HG02678 (cell line): ENCODE results near the gene SYPL1.
A peak's percentile ranks its signal among the peaks of the same experiment; 100 is the strongest.

Source experiments
- ATAC-seq: cut with Tn5 transposase; IDR thresholded peaks from one replicate; pipeline ENCODE4 v1.9.1; 2021; ENCODE audit warnings: mild to moderate bottlenecking, moderate library complexity; ENCODE audit not compliant: unreplicated experiment

Gene SYPL1

DNA sequence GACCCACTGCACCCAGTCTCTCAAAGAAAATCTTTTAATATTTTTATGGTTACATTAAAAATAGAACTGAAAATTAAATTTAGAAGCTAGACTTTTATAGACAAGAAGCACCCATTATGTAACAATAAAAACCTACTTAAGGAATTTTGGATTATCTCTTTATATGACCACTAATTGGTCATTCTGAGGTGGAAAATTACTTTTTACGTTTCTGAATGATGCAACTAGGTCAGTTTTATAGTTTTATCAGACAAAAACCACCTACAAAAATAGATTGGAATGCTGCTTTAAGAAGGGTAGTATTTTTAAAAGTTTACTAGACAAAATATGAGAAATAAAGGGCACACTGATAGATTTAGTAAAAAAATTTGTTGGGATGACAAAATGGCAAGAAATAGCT is 16.5 kb downstream of the SYPL1 start:
- no peak for ATAC-seq

DNA sequence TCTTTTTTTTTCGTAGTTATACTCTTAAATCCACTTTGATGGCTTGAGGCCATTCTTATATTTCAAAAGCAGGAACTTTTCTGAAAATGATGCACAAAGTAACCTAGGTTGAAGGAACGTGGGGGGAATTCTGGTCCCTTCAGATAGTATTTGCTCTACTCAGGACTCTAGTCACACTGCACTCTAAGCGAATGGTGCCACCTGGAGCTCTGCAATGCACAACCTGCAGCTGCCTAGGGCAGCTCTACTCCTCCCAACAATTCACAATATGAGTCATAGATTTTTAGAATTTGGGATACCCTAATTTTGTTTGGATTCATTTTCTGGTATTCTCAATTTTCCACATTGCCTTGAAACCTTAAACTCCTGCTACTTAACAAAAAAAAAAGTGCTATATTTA is 17.3 kb downstream of the SYPL1 start:
- ATAC-seq = no peak

DNA sequence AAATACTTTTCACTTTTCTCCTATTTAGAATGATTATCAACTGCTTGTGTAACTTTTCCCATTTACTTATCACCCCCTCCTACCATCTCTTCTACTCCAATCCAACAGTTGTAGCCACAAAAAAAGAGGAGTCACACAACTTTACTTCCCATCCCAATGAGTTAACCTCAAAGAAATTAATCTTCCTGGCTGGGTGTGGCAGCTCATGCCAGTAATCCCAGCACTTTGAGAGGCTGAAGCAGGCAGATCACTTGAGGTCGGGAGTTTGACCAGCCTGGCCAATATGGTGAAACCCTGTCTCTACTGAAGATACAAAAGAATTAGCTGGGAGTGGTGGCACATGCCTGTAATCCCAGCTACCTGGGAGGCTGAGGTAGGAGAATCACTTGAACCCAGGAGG is 19.9 kb downstream of the SYPL1 start:
- no peak for ATAC-seq

GRCh38 chr7:106089647-106090046 is 22.5 kb downstream of the SYPL1 start:
- peak; percentile 97 for ATAC-seq

- ATAC-seq = no peak
Measured at GRCh38 chr7:106088014-106088413, 24.1 kb downstream of the SYPL1 start.

- no peak for ATAC-seq
Measured at GRCh38 chr7:106086062-106086461, 26.1 kb downstream of the SYPL1 start.

DNA sequence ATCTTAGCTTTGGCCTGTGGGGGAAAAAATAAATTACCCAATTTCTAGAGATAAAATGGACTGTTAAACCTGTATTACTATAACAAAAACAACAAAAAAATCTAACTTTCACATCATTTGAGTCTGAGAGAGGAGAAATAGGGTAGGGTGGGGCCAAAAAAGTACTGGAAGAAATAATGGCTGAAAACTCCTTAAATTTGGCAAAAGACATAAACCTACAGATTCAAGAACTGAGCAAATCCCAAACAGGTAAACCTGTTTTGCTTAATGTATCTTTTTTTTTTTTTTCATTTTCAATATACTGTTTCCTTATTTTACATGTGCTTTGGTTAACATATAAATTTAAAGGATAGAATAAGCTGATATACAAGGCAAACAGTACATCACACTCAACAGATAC is 27.1 kb downstream of the SYPL1 start:
- ATAC-seq = no peak

DNA sequence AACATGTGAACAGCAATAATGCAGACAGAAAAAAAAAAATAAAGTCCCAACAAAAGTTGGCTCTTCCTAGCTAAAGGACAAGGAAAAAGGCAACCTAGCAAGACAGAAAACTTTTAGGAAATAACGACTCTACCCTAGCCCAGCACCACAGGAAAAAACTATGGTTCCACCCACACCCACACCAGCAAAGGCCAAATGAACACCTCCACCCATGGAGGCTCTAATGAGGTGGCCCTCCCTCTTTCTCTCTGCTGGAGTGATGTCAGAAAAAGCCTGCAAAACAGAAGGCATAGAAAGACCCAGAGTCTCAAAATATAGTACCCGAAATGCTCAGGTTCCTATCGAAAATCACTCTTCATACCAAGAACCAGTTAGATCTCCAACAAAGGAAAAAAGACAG is 28.4 kb downstream of the SYPL1 start:
- no peak for ATAC-seq

DNA sequence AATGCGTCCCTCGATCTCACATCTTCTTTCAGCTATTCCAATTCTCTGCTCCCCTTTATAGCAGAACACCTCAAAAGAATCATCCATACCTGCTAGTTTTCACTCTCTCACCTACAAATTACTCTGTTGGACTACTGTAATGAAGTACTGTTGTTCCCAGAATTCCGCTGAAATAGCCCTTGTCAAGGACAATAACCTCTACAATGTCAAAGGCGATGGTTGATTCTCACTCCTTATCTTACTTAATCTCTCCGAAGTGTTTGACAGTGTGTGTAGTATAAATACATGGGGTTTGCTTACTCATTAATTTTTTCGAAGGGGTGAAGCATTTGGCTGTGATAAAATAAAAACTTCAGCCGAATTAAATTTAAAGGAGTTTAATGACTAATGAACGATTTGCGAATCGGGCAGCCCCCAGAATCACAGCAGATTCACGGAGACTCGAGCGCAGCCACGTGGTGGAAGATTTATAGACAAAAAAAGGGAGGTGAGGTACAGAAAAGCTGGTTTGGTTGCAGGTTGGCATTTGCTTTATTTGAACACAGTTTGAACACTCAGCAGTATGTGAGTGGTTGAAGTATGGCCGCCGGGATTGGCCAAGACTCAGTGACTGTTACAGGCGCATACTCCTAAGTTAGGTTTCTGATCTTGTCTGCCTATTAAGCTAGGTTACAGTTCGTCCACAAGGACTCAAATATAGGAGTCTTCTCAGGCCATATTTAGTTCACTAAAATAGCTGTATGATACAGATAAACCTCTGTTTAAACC is 29.8 kb downstream of the SYPL1 start:
- no peak for ATAC-seq

GRCh38 chr7:106080300-106080987 is 31.7 kb downstream of the SYPL1 start:
- ATAC-seq = no peak

DNA sequence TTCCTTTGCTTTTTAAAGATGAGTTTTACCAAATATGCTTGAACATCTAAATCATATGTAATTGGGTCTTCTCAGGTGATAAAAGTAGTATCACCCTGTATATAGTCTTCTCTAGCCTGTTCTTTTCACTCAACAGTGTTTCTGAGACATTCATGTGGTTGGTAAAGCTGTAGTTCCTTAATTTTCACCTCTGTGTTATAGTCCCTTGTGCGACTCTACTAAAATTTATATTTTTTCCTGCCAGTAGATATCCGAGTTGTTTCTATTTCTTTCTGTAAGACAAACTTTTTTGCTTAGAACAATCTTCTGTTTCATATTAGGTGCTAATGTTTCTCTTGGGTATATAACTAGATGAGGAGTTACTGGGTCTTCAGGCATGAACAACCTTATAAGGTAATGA is 35.6 kb downstream of the SYPL1 start:
- no peak for ATAC-seq

DNA sequence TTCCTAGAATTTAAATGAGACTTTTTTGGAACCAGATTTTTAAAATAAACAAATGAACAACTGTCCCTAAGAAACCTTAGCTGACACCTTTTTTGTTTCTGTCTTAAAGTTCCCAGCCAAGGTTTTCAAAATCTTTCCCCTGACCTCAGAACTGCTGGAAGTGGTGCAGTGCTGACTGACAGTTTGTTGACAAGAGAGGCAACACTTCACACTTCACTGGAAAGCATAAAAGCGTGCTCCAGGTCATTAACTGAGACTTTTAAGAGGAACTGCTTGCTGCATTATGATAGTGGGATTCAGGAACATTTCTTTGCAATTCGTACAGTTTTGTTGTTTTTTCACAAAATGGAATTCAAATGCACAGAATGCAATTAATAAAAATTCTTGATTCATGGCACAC is 36.2 kb downstream of the SYPL1 start:
- ATAC-seq = no peak

- ATAC-seq = no peak
Measured at GRCh38 chr7:106074257-106074656, 37.9 kb downstream of the SYPL1 start.

GRCh38 chr7:106073701-106074100 is 38.4 kb downstream of the SYPL1 start:
- no peak for ATAC-seq

DNA sequence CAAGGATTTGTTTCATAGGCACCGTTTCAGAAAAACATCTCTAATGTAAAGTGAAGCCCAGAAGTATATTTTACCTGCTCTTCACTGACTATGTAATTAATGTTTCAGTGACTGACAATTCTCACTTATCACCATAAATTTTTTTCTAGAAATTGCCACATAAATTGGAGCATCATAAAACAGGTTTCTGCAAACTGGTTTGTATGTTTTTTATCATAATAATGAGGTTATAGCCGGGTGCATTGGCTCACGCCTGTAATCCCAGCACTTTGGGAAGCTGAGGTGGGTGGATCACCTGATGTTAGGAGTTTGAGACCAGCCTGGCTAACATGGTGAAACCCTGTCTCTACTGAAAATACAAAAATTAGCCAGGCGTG is 39.4 kb downstream of the SYPL1 start:
- ATAC-seq = no peak

GRCh38 chr7:106071999-106072714 is 40.0 kb downstream of the SYPL1 start:
- ATAC-seq = no peak

DNA sequence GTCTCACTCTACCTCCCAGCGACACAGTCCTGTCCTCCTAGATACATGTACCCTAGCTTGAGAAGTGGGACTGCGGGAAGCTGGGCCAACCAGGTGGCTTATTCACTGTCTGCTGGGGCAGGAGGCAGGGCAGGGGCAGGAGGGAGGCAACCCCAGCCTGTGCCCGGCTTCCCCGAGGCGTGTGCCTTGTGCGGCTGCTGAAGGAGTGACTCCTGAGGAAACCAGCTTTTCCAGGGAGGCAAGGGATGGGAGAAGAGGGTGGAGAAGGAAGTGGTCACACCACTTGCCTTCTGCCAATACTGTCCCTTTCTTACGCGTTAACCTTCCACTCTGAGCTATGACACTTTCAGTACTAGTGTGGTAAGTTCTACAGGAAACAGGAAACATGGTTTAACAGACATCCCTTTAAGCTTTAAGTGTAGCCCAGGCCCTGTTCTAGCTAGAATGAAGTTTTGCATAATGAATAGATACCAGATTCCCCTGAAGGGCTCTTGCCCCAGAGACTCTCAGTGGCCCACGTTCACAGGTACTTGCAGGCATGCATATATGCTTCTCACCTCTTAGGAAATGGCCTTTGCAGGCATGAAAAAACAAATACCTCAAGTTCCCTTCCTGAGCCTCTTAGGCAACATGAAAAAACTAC is 40.6 kb downstream of the SYPL1 start:
- peak; percentile 98 for ATAC-seq

DNA sequence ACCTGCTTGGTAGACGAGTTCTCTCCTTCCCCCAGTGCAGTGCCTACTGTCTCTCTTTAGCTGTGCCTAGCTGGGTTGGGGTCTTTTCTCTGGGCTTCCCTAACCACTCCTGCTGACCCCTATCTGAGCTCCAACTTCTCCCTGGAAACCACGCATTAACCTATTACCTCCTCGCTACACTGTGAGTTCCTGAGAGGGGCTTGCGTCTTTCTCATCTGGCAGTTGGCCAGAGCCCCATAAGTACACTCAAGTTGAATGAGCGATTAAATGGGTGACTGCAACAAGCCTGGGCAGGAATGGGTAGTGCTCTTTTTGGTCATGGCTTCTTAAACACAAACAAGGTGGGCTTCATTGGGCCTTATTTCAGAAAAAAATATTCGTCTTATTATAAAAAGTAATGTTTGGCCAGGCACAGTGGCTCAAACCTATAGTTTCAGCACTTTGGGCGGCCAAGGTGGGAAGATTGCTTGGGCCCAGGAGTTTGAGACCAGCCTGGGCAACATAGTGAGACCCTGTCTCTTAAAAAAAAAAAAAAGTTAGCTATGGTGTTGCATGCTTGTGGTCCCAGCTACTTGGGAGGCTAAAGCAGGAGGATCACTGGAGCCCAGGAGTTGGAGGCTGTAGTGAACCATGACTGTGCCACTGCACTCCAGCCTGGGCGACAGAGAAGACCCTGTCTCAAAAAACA is 41.4 kb downstream of the SYPL1 start:
- ATAC-seq = no peak

- no peak for ATAC-seq
Measured at GRCh38 chr7:106070201-106070551, 41.9 kb downstream of the SYPL1 start.

- ATAC-seq = no peak
Measured at GRCh38 chr7:106069471-106070200, 42.5 kb downstream of the SYPL1 start.
